Measurements from ENCODE around the gene CRACDL.

CRACDL gene

GRCh38 chr2:98803405-98804264 lies 132.4 kb downstream of the CRACDL start:
- DNase-seq (ENCODE audit: low read depth) = no peak
- TF ChIP-seq CTCF (conservative IDR thresholded peaks at IDR 0.05; ENCODE audit: low read depth, low read length) = no peak

GRCh38 chr2:98802344-98802743 lies 133.7 kb downstream of the CRACDL start:
- DNase-seq (ENCODE audit: low read depth) = no peak
- H3K4me3 ChIP-seq (ENCODE audit: low read length) = no peak overlapping the region
- no peak for TF ChIP-seq CTCF (conservative IDR thresholded peaks at IDR 0.05; ENCODE audit: low read depth, low read length)

More at GRCh38 chr2:98803405-98804264, 132.4 kb downstream of the CRACDL start:
- H3K4me3 ChIP-seq (ENCODE audit: low read length) = no peak overlapping the region

GRCh38 chr2:98801921-98802321 lies 134.1 kb downstream of the CRACDL start:
- no peak for DNase-seq (ENCODE audit: low read depth)
- no peak for TF ChIP-seq CTCF (conservative IDR thresholded peaks at IDR 0.05; ENCODE audit: low read depth, low read length)
- no peak overlapping the region for H3K4me3 ChIP-seq (ENCODE audit: low read length)

- no peak overlapping the region for H3K4me3 ChIP-seq (ENCODE audit: low read length)
- no peak for DNase-seq (ENCODE audit: low read depth)
- TF ChIP-seq CTCF (conservative IDR thresholded peaks at IDR 0.05; ENCODE audit: low read depth, low read length) = no peak
These were observed 134.7 kb downstream of the CRACDL start for GRCh38 chr2:98801286-98801685.

GRCh38 chr2:98800330-98801064 lies 135.5 kb downstream of the CRACDL start:
- no peak for TF ChIP-seq CTCF (conservative IDR thresholded peaks at IDR 0.05; ENCODE audit: low read depth, low read length)
- H3K4me3 ChIP-seq (ENCODE audit: low read length) = no peak overlapping the region
- no peak for DNase-seq (ENCODE audit: low read depth)

- no peak for TF ChIP-seq CTCF (conservative IDR thresholded peaks at IDR 0.05; ENCODE audit: low read depth, low read length)
- no peak for DNase-seq (ENCODE audit: low read depth)
- H3K4me3 ChIP-seq (ENCODE audit: low read length) = no peak overlapping the region
These were observed 136.4 kb downstream of the CRACDL start for GRCh38 chr2:98799375-98800329.
